ENCODE data around the gene PTCD1.

The PTCD1 gene

DNA sequence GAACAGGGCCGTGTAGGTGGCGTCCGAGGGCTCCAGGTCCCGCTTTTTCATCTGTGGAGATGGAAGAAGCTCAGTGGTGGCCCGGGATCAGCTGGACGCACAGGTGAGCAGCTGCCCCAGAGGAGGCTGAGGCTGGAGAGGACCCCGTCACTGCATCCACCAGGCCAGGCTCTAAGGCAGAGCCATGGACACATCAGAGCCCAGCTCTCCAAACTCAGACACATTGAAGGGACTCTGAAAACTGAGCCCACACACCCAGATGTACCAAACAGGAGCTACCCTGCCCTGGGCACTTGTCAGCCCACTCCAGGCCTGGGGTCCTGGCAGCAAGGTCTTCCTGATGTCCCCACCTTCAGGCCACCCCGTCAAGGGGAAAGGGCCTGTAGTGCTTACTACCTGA lies 8.8 kb downstream of the PTCD1 start:
- H3K4me3 ChIP-seq (ENCODE audit: low read depth, low read length): no peak overlapping the region
- TF ChIP-seq, protein P1, sequence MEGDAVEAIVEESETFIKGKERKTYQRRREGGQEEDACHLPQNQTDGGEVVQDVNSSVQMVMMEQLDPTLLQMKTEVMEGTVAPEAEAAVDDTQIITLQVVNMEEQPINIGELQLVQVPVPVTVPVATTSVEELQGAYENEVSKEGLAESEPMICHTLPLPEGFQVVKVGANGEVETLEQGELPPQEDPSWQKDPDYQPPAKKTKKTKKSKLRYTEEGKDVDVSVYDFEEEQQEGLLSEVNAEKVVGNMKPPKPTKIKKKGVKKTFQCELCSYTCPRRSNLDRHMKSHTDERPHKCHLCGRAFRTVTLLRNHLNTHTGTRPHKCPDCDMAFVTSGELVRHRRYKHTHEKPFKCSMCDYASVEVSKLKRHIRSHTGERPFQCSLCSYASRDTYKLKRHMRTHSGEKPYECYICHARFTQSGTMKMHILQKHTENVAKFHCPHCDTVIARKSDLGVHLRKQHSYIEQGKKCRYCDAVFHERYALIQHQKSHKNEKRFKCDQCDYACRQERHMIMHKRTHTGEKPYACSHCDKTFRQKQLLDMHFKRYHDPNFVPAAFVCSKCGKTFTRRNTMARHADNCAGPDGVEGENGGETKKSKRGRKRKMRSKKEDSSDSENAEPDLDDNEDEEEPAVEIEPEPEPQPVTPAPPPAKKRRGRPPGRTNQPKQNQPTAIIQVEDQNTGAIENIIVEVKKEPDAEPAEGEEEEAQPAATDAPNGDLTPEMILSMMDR (IDR thresholded peaks at IDR 0.05; ENCODE audit: borderline replicate concordance, insufficient read depth, low read depth, low read length): no peak

DNA sequence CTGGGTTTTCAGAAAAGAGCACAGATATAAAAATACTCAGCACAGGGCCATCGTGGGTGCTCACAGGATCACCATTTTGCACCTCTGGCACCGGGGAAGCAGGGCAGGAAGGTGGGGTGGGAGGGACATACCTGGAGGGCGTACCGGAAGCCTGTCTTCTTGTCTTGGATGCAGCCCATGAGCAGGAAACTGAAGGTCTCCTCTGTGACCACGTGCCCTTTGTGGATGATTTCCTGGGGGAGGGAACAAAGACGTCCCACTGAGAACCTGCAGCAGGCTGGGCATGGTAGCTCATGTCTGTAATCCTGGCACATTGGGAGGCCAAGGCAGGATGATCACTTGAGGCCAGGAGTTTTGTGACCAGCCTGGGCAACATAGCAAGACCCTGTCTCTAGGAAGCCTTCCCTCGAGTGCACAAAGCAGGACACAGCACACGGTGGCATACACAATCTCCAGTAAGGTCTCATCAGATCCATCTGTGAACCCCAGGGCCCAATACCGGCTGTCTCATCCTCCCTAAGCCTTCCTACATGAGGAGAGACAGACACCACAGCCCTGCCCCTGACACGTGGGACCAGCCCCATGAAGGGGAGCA lies 9.5 kb downstream of the PTCD1 start:
- TF ChIP-seq, protein P1 (IDR thresholded peaks at IDR 0.05; ENCODE audit: borderline replicate concordance, insufficient read depth, low read depth, low read length): no peak
- H3K4me3 ChIP-seq (ENCODE audit: low read depth, low read length): no peak overlapping the region

- no peak overlapping the region for H3K4me3 ChIP-seq (ENCODE audit: low read depth, low read length)
- TF ChIP-seq, protein P1 (IDR thresholded peaks at IDR 0.05; ENCODE audit: borderline replicate concordance, insufficient read depth, low read depth, low read length): no peak
Observed at GRCh38 chr7:99424932-99425730, 13.5 kb downstream of the PTCD1 start.

- TF ChIP-seq, protein P1 (IDR thresholded peaks at IDR 0.05; ENCODE audit: borderline replicate concordance, insufficient read depth, low read depth, low read length): no peak
Observed at GRCh38 chr7:99422625-99423024, 16.0 kb downstream of the PTCD1 start.

GRCh38 chr7:99422186-99422585 lies 16.4 kb downstream of the PTCD1 start:
- H3K4me3 ChIP-seq (ENCODE audit: low read depth, low read length): no peak overlapping the region
- TF ChIP-seq, protein P1 (IDR thresholded peaks at IDR 0.05; ENCODE audit: borderline replicate concordance, insufficient read depth, low read depth, low read length): no peak

More at GRCh38 chr7:99422625-99423024, 16.0 kb downstream of the PTCD1 start:
- no peak overlapping the region for H3K4me3 ChIP-seq (ENCODE audit: low read depth, low read length)

DNA sequence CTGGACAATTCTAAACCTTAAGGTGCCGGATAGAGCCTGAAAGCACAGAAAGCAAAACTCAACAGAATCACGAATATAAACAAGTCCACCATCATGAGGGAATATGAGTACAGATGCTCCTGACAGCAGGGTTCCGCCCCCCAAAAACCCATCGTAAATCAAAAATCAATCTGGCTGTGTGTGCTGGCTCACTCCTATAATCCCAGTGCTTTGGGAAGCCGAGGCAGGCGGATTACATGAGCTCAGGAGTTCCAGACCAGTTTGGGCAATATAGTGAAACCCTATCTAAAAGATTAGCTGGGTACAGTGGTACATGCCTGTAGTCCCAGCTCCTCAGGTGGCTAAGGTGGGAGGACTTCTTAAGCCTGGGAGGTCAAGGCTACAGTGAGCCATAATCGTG lies 17.6 kb downstream of the PTCD1 start:
- no peak overlapping the region for H3K4me3 ChIP-seq (ENCODE audit: low read depth, low read length)
- TF ChIP-seq, protein P1 (IDR thresholded peaks at IDR 0.05; ENCODE audit: borderline replicate concordance, insufficient read depth, low read depth, low read length): no peak

DNA sequence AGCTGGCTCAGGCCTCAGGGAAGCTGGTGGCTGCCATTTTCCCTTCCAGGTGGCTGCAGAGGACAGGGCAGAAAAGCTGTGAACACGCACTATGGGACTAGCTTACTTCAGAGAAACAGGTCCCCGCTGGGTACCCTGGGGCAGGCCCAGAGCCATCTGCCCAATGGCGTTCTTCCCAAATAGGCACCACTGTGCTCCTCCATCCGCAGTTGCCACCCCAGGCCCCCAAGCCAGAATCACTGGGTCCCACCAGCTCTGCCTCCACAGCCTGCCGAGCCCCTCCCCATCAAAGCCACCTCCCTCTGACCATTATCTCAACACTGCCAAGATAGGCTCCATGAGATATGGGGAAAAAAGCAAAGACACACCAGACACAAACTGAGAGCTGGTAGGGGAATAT lies 18.4 kb downstream of the PTCD1 start:
- TF ChIP-seq, protein P1 (IDR thresholded peaks at IDR 0.05; ENCODE audit: borderline replicate concordance, insufficient read depth, low read depth, low read length): no peak
- no peak overlapping the region for H3K4me3 ChIP-seq (ENCODE audit: low read depth, low read length)
